Tibial nerve (tissue), 4 donors: ENCODE results near the gene GAREM2. TPM values are rescaled to one million over a fixed set of nuclear protein-coding genes. Genes with fewer than 3 reads are reported as not detected.
A peak's percentile ranks its signal among the peaks of the same experiment; 100 is the strongest.

Experiments used
- DNase-seq, 2 donors: peaks; one replicate each; pipeline ENCODE4 v3.0.0-alpha.2; 2019; ENCODE audit warnings: low spot score in 2 of 2
- H3K27ac ChIP-seq, 4 donors: fragments of 200-600 bp; sonication (generic) in 3 of 4; one replicate each; pipeline ENCODE4 v1.5.1; 2017 to 2019; ENCODE audit warnings: mild to moderate bottlenecking in 1 of 4
- H3K27me3 ChIP-seq, 2 donors: fragments of 200-600 bp; sonication (generic) in 1 of 2; one replicate each; pipeline versions ENCODE4 v1.5.1 to v1.6.0; 2017 to 2019
- H3K36me3 ChIP-seq, 3 donors: fragments of 200-600 bp; sonication (generic); one replicate each; pipeline ENCODE4 v1.5.1; 2018 to 2019
- H3K4me1 ChIP-seq, 4 donors: fragments of 200-600 bp; sonication (generic) in 3 of 4; one replicate each; pipeline ENCODE4 v1.5.1; 2017 to 2019
- H3K4me3 ChIP-seq, 4 donors: fragments of 200-600 bp; sonication (generic) in 3 of 4; one replicate each; pipeline ENCODE4 v1.5.1; 2017 to 2019; ENCODE audit warnings: mild to moderate bottlenecking in 1 of 4, moderate library complexity in 1 of 4
- H3K9me3 ChIP-seq, 4 donors: fragments of 200-600 bp; sonication (generic) in 3 of 4; one replicate each; pipeline ENCODE4 v1.5.1; 2017 to 2019
- CTCF ChIP-seq, 5 experiments: fragments of 200-600 bp in 3 of 5; fragments of 450-650 bp in 2 of 5; sonication (generic) in 3 of 5; IDR thresholded peaks; one replicate each; pipeline ENCODE4 v1.5.1; 2016 to 2019; ENCODE audit warnings: antibody characterized with exemption in 5 of 5, mild to moderate bottlenecking in 3 of 5, moderate library complexity in 2 of 5
- EP300 ChIP-seq, 2 donors: sonication (generic); formaldehyde crosslinking; IDR thresholded peaks; one replicate each; pipeline ENCODE4 v1.6.1; 2017; ENCODE audit warnings: antibody characterized with exemption in 2 of 2, mild to moderate bottlenecking in 1 of 2
- POLR2A ChIP-seq, 2 donors: fragments of 450-650 bp; IDR thresholded peaks; one replicate each; pipeline ENCODE4 v1.6.1; 2017; ENCODE audit warnings: antibody characterized with exemption in 2 of 2, mild to moderate bottlenecking in 2 of 2, moderate library complexity in 2 of 2
- WGBS, 2 donors: methylation state at CpG; one replicate each; pipeline ENCODE4 v1.1.5; 2018; 5-methylcytosine and 5-hydroxymethylcytosine counted together
- total RNA-seq, 4 donors: library from RNA; depleted of rRNA; stranded (reverse); fragments of >200 nt; gene quantifications; one replicate each; pipeline ENCODE4 v1.1.0, GENCODE V29; 2016

The GAREM2 gene
- total RNA-seq, 4 donors from 2014 or later, result 1.5 to 4.7 (median 3.2) TPM

GRCh38 chr2:26235089-26235488, 62.2 kb downstream of the GAREM2 start:
- TF ChIP-seq POLR2A (IDR thresholded peaks at IDR 0.05), result no peak
- TF ChIP-seq EP300 (IDR thresholded peaks at IDR 0.05), result no peak
- peak in 1 of 5 experiments; percentile 12 for TF ChIP-seq CTCF (IDR thresholded peaks at IDR 0.05)
- Histone ChIP-seq H3K27ac (no peak overlapping the region), H3K9me3 (no peaks in the 10 kb centered on the region), H3K36me3 (peaks cover 0 to 85% (median 27%) of the 10 kb centered on the region in 3 donors), H3K27me3 (no peaks in the 10 kb centered on the region), H3K4me1 (peaks cover 0 to 23% (median 8%) of the 10 kb centered on the region in 4 donors), H3K4me3 (no peak overlapping the region)
- 85 to 89% methylated on average over 9 of the region's 9 CpGs for WGBS, 2 donors
- no peak for DNase-seq

- H3K27me3 ChIP-seq, result no peaks in the 10 kb centered on the region
- H3K9me3 ChIP-seq, result no peaks in the 10 kb centered on the region
- H3K4me1 ChIP-seq, result peaks cover 0 to 51% (median 19%) of the 10 kb centered on the region in 4 donors
- TF ChIP-seq CTCF (IDR thresholded peaks at IDR 0.05) (no peak), POLR2A (IDR thresholded peaks at IDR 0.05) (no peak), EP300 (IDR thresholded peaks at IDR 0.05) (no peak)
- H3K4me3 ChIP-seq, result no peak overlapping the region
- WGBS, 2 donors, result 70 to 74% methylated on average over 1 of the region's 1 CpG
- H3K36me3 ChIP-seq, result peaks cover 0 to 57% (median 20%) of the 10 kb centered on the region in 3 donors
- no peak for DNase-seq
- peak overlapping the region in 1 of 4 donors; percentile 64 for H3K27ac ChIP-seq
Observed at GRCh38 chr2:26237868-26238267, 65.0 kb downstream of the GAREM2 start.

GRCh38 chr2:26238311-26238958, 65.5 kb downstream of the GAREM2 start:
- Histone ChIP-seq H3K4me3 (no peak overlapping the region), H3K9me3 (no peaks in the 10 kb centered on the region), H3K36me3 (peaks cover 0 to 52% (median 14%) of the 10 kb centered on the region in 3 donors), H3K27me3 (no peaks in the 10 kb centered on the region), H3K4me1 (peaks cover 0 to 57% (median 24%) of the 10 kb centered on the region in 4 donors), H3K27ac (peak overlapping the region in 2 of 4 donors; percentile 7 to 64)
- TF ChIP-seq EP300 (IDR thresholded peaks at IDR 0.05), result no peak
- TF ChIP-seq POLR2A (IDR thresholded peaks at IDR 0.05), result no peak
- TF ChIP-seq CTCF (IDR thresholded peaks at IDR 0.05), result no peak
- 68 to 69% methylated on average over 4 of the region's 4 CpGs for WGBS, 2 donors
- no peak for DNase-seq

Other genes with a start within 250 kb of the GAREM2 start
- 10 to 100 TPM; 20.2 to 31.9 (median 22.8) TPM for gene KIF3C, start 190.6 kb upstream of the GAREM2 start, total RNA-seq
- gene RAB10, start 139.0 kb upstream of the GAREM2 start, total RNA-seq, result 100 to 1,000 TPM; 133 to 196 (median 155) TPM
- 100 to 1,000 TPM in 2 of 4 donors, 10 to 100 TPM in 2; 91.8 to 115 (median 104) TPM for gene HADHA, start 71.5 kb downstream of the GAREM2 start, total RNA-seq
- gene HADHB, start 71.9 kb downstream of the GAREM2 start, total RNA-seq, result 100 to 1,000 TPM in 3 of 4 donors, 10 to 100 TPM in 1; 68.1 to 121 (median 110) TPM
- 10 to 100 TPM; 13.5 to 22.2 (median 17.1) TPM for gene SELENOI, start 173.1 kb downstream of the GAREM2 start, total RNA-seq
- under 1 TPM in 1 of 4 donors, not detected in 3; under 0.01 TPM for gene ADGRF3, start 173.7 kb downstream of the GAREM2 start, total RNA-seq
- 1 to 10 TPM in 2 of 4 donors, under 1 TPM in 2; 0.22 to 5.7 (median 1.7) TPM for gene DRC1, start 228.8 kb downstream of the GAREM2 start, total RNA-seq